ENCODE measurements around the gene RAPGEF4. TPM values are rescaled to one million over a fixed set of nuclear protein-coding genes. Genes with fewer than 3 reads are reported as not detected.

The RAPGEF4 gene
- polyA plus RNA-seq, 3 donors = not detected

- H3K9ac ChIP-seq (ENCODE audit: insufficient read depth, low read length, poor library complexity, severe bottlenecking) = no peak overlapping the region
- no peak overlapping the region for H3K4me2 ChIP-seq (replicated peaks; ENCODE audit: extremely low read depth, low read length, poor library complexity, severe bottlenecking)
- no peak overlapping the region for H2AFZ ChIP-seq (ENCODE audit: insufficient read depth, low read depth, low read length, poor library complexity, severe bottlenecking)
- intact Hi-C loops (cut with micrococcal nuclease) = no loop called here
- H3K9me3 ChIP-seq (replicated peaks in 1 of 2; ENCODE audit: control insufficient read depth in 1 of 2, insufficient read depth in 1 of 2, low read length in 2 of 2) = no peaks in the 10 kb centered on the region
- peaks cover 0 to 1% (median 0%) of the 10 kb centered on the region in 3 donors for H3K27me3 Mint-ChIP-seq (ENCODE audit: low read depth in 3 of 3)
- no peaks in the 10 kb centered on the region for H3K9me3 Mint-ChIP-seq
- no peaks in the 10 kb centered on the region for H3K27me3 ChIP-seq (ENCODE audit: control insufficient read depth in 2 of 2, insufficient read depth in 2 of 2, low read length in 2 of 2)
- peak overlapping the region in 1 of 7 donors; percentile 5 for H3K27ac Mint-ChIP-seq
- TF ChIP-seq CTCF (IDR thresholded peaks at IDR 0.05) = no peak
- H3K4me3 Mint-ChIP-seq = no peak overlapping the region
- no peak overlapping the region for H3K4me3 ChIP-seq (replicated peaks in 1 of 3; ENCODE audit: low read depth in 2 of 3, low read length in 3 of 3)
- DNase-seq = no peak
- peaks cover 8 to 28% of the 10 kb centered on the region in 2 donors for H3K36me3 ChIP-seq (replicated peaks in 1 of 2; ENCODE audit: control insufficient read depth in 1 of 2, insufficient read depth in 2 of 2, low read length in 2 of 2)
- peaks cover 11% of the 10 kb centered on the region for H3K4me1 Mint-ChIP-seq
- peaks cover 0 to 4% of the 10 kb centered on the region in 2 donors for H3K4me1 ChIP-seq (ENCODE audit: control insufficient read depth in 1 of 2, insufficient read depth in 2 of 2, low read length in 2 of 2)
- H4K20me1 ChIP-seq (ENCODE audit: insufficient read depth, low read length) = peaks cover 69% of the 10 kb centered on the region
- WGBS (ENCODE audit: insufficient coverage) = 67% methylated on average over 1 of the region's 1 CpG
- peaks cover 75% of the 10 kb centered on the region for H3K79me2 ChIP-seq (ENCODE audit: insufficient read depth, low read length)
- no peak overlapping the region for H3K27ac ChIP-seq (ENCODE audit: low read depth in 1 of 2, low read length in 2 of 2)
- peaks cover 30 to 32% of the 10 kb centered on the region in 2 donors for H3K36me3 Mint-ChIP-seq
These were observed 351.6 kb downstream of the RAPGEF4 start for GRCh38 chr2:173087214-173087581.

- Histone ChIP-seq H2AFZ (ENCODE audit: insufficient read depth, low read depth, low read length, poor library complexity, severe bottlenecking) (no peak overlapping the region), H3K4me1 (ENCODE audit: control insufficient read depth in 1 of 2, insufficient read depth in 2 of 2, low read length in 2 of 2) (peaks cover 0 to 4% of the 10 kb centered on the region in 2 donors), H3K36me3 (replicated peaks in 1 of 2; ENCODE audit: control insufficient read depth in 1 of 2, insufficient read depth in 2 of 2, low read length in 2 of 2) (peaks cover 15 to 36% of the 10 kb centered on the region in 2 donors), H3K9me3 (replicated peaks in 1 of 2; ENCODE audit: control insufficient read depth in 1 of 2, insufficient read depth in 1 of 2, low read length in 2 of 2) (no peaks in the 10 kb centered on the region), H3K27ac (ENCODE audit: low read depth in 1 of 2, low read length in 2 of 2) (no peak overlapping the region), H3K4me2 (replicated peaks; ENCODE audit: extremely low read depth, low read length, poor library complexity, severe bottlenecking) (no peak overlapping the region), H3K9ac (ENCODE audit: insufficient read depth, low read length, poor library complexity, severe bottlenecking) (no peak overlapping the region), H3K27me3 (ENCODE audit: control insufficient read depth in 2 of 2, insufficient read depth in 2 of 2, low read length in 2 of 2) (no peaks in the 10 kb centered on the region), H4K20me1 (ENCODE audit: insufficient read depth, low read length) (peaks cover 62% of the 10 kb centered on the region), H3K79me2 (ENCODE audit: insufficient read depth, low read length) (peaks cover 67% of the 10 kb centered on the region), H3K4me3 (replicated peaks in 1 of 3; ENCODE audit: low read depth in 2 of 3, low read length in 3 of 3) (no peak overlapping the region)
- TF ChIP-seq CTCF (IDR thresholded peaks at IDR 0.05) = no peak
- Mint-ChIP-seq H3K4me3 (no peak overlapping the region), H3K36me3 (peaks cover 29 to 31% of the 10 kb centered on the region in 2 donors), H3K27ac (no peak overlapping the region), H3K9me3 (no peaks in the 10 kb centered on the region), H3K4me1 (peaks cover 11% of the 10 kb centered on the region), H3K27me3 (ENCODE audit: low read depth in 3 of 3) (no peaks in the 10 kb centered on the region)
- no peak for DNase-seq
- intact Hi-C loops (cut with micrococcal nuclease) = no loop called here
- 100% methylated on average over 1 of the region's 4 CpGs for WGBS (ENCODE audit: insufficient coverage)
These were observed 352.3 kb downstream of the RAPGEF4 start for GRCh38 chr2:173087793-173088496.
